Peyer's patch (tissue), 4 donors: Measurements from ENCODE around the gene ZBTB38. TPM values are rescaled to one million over a fixed set of nuclear protein-coding genes. Genes with fewer than 3 reads are reported as not detected.

ENCODE experiments used
- DNase-seq, 3 donors: peaks; one replicate each; pipeline ENCODE4 v3.0.0-alpha.2; 2017 to 2019
- H3K27ac ChIP-seq, 4 donors: fragments of 200-600 bp; sonication (generic); one replicate each; pipeline ENCODE4 v1.5.1; 2016 to 2019
- H3K27me3 ChIP-seq, 2 donors: fragments of 200-600 bp; sonication (generic); one replicate each; pipeline ENCODE4 v1.5.1; 2019
- H3K36me3 ChIP-seq, 3 donors: fragments of 200-600 bp; sonication (generic); one replicate each; pipeline ENCODE4 v1.5.1; 2016 to 2019
- H3K4me1 ChIP-seq, 4 donors: fragments of 200-600 bp; sonication (generic); one replicate each; pipeline ENCODE4 v1.5.1; 2016 to 2019
- H3K4me3 ChIP-seq, 4 donors: fragments of 200-600 bp; sonication (generic); 1 replicate in 3 of 4; 2 replicates in 1 of 4; pipeline ENCODE4 v1.5.1; 2016 to 2019; ENCODE audit warnings: mild to moderate bottlenecking in 1 of 4
- H3K9me3 ChIP-seq, 4 donors: fragments of 200-600 bp; sonication (generic); one replicate each; pipeline ENCODE4 v1.5.1; 2016 to 2019; ENCODE audit warnings: mild to moderate bottlenecking in 1 of 4
- POLR2A ChIP-seq, 2 donors: fragments of 450-650 bp; IDR thresholded peaks; one replicate each; pipeline ENCODE4 v1.5.1; 2017; ENCODE audit warnings: antibody characterized with exemption in 2 of 2, mild to moderate bottlenecking in 2 of 2, moderate library complexity in 2 of 2
- total RNA-seq, 4 donors: library from RNA; depleted of rRNA; stranded (reverse); fragments of >200 nt; gene quantifications; one replicate each; pipeline ENCODE4 v1.1.0, GENCODE V29; 2016
- TF ChIP-seq, protein P1 (sequence below), 6 experiments: fragments of 450-650 bp in 4 of 6; fragments of 200-600 bp in 2 of 6; sonication (generic) in 1 of 6; IDR thresholded peaks; one replicate each; pipeline ENCODE4 v1.5.1; 2017 to 2019; ENCODE audit warnings: antibody characterized with exemption in 6 of 6, mild to moderate bottlenecking in 3 of 6, moderate library complexity in 1 of 6

ZBTB38 gene
- total RNA-seq, 4 donors from 2014 or later = 168 to 254 (median 184) TPM

DNA sequence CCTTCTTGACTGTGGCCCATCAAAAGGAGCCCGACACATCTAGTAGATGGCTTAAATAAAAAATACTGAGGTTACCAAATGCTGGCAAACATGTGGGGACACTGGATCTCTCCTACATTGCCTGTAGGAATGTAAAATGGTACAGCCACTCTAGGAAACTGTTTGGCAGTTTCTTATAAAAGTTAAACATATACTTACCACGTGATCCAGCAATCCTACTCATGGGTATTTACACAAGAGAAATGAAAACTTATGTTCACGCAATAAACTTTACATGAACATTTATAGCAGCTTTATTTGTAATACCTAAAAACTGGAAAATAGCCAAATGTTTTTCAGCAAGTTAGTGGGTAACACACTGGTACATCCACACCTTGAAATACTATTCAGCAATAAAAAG is 9.1 kb downstream of the ZBTB38 start:
- no peak overlapping the region for H3K4me3 ChIP-seq
- no peaks in the 10 kb centered on the region for H3K9me3 ChIP-seq
- H3K27ac ChIP-seq = peak overlapping the region in 1 of 4 donors; percentile 38
- TF ChIP-seq, protein P1, sequence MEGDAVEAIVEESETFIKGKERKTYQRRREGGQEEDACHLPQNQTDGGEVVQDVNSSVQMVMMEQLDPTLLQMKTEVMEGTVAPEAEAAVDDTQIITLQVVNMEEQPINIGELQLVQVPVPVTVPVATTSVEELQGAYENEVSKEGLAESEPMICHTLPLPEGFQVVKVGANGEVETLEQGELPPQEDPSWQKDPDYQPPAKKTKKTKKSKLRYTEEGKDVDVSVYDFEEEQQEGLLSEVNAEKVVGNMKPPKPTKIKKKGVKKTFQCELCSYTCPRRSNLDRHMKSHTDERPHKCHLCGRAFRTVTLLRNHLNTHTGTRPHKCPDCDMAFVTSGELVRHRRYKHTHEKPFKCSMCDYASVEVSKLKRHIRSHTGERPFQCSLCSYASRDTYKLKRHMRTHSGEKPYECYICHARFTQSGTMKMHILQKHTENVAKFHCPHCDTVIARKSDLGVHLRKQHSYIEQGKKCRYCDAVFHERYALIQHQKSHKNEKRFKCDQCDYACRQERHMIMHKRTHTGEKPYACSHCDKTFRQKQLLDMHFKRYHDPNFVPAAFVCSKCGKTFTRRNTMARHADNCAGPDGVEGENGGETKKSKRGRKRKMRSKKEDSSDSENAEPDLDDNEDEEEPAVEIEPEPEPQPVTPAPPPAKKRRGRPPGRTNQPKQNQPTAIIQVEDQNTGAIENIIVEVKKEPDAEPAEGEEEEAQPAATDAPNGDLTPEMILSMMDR (IDR thresholded peaks at IDR 0.05) = no peak
- TF ChIP-seq POLR2A (IDR thresholded peaks at IDR 0.05) = no peak
- H3K4me1 ChIP-seq = peaks cover 0 to 15% (median 4%) of the 10 kb centered on the region in 4 donors
- H3K27me3 ChIP-seq = no peaks in the 10 kb centered on the region
- H3K36me3 ChIP-seq = peaks cover 0 to 4% (median 0%) of the 10 kb centered on the region in 3 donors
- no peak for DNase-seq

- H3K27ac ChIP-seq = peak overlapping the region in 3 of 4 donors; percentile 62 to 71 (median 64)
Measured at GRCh38 chr3:141378556-141378955, 10.3 kb downstream of the ZBTB38 start.

DNA sequence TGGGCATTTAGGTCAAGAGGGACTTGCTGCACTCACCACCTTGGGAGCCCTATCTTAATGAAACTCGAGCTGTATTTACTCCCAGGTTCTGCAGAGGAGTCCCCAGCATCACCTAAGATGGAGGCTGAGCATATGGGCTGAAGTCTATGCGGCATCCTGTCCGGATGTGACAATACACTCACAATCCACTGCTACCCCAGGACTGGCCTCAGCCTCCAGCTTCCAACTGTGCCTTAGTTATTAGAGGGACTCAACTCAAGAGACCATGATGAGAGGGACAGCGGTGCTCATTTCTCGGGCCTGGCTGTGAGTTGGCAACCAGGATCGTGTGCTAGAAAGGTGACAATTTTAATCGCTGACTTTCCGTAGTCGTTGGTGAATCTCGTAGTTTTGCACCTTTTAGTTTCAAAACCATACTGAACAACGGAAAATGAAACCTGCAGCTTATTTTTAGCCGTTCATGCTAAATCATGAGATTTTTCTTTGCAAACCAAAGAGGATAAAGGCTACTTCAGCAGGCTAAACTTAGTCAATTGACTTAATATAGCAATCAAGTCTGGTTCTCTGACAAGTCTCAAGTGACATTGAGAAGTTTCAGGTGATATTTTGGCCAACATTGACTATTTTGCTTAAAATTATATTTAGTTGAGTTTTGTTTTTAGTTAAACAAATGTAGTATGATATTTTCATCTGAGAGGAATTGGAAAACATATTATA is 11.1 kb downstream of the ZBTB38 start:
- peak in 2 of 3 donors; percentile 48 to 66 for DNase-seq
- Histone ChIP-seq H3K4me1 (peaks cover 0 to 15% (median 4%) of the 10 kb centered on the region in 4 donors), H3K36me3 (peaks cover 0 to 13% (median 0%) of the 10 kb centered on the region in 3 donors), H3K4me3 (no peak overlapping the region), H3K27me3 (no peaks in the 10 kb centered on the region), H3K27ac (peak overlapping the region; percentile 46 to 71 (median 63)), H3K9me3 (no peaks in the 10 kb centered on the region)
- TF ChIP-seq, protein P1 (IDR thresholded peaks at IDR 0.05) = no peak
- no peak for TF ChIP-seq POLR2A (IDR thresholded peaks at IDR 0.05)

More at GRCh38 chr3:141378556-141378955, 10.3 kb downstream of the ZBTB38 start:
- Histone ChIP-seq H3K4me3 (no peak overlapping the region), H3K9me3 (no peaks in the 10 kb centered on the region), H3K36me3 (peaks cover 0 to 6% (median 0%) of the 10 kb centered on the region in 3 donors), H3K27me3 (no peaks in the 10 kb centered on the region), H3K4me1 (peaks cover 0 to 15% (median 4%) of the 10 kb centered on the region in 4 donors)
- no peak for DNase-seq
- no peak for TF ChIP-seq POLR2A (IDR thresholded peaks at IDR 0.05)
- TF ChIP-seq, protein P1 (IDR thresholded peaks at IDR 0.05) = no peak

- H3K9me3 ChIP-seq = no peaks in the 10 kb centered on the region
- no peak overlapping the region for H3K4me3 ChIP-seq
- peaks cover 0 to 15% (median 4%) of the 10 kb centered on the region in 4 donors for H3K4me1 ChIP-seq
- H3K36me3 ChIP-seq = peaks cover 0 to 13% (median 0%) of the 10 kb centered on the region in 3 donors
- no peak for DNase-seq
- TF ChIP-seq POLR2A (IDR thresholded peaks at IDR 0.05) = no peak
- TF ChIP-seq, protein P1 (IDR thresholded peaks at IDR 0.05) = no peak
- no peaks in the 10 kb centered on the region for H3K27me3 ChIP-seq
- H3K27ac ChIP-seq = peak overlapping the region in 3 of 4 donors; percentile 62 to 71 (median 64)
Measured at GRCh38 chr3:141380279-141380678, 12.0 kb downstream of the ZBTB38 start.

DNA sequence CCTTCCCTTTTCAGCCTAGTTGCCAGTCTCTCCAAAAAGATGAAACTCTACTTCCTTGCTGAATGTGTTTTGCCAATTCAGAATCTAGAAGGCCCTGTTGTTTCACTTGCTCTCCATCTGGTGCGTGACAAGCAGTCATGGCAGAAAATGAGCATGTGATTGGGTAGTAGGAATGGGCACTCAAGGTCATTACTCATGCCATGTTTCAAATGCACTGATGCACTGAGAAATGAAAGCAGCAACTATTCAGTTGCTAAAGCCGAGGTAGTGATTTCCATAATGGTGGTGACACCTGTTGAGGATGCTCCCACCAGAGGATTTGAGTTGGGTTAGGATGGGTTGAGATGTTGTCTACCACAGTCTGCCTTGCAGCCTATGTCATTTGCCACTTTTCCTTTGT is 12.7 kb downstream of the ZBTB38 start:
- Histone ChIP-seq H3K36me3 (peaks cover 0 to 13% (median 0%) of the 10 kb centered on the region in 3 donors), H3K9me3 (no peaks in the 10 kb centered on the region), H3K27me3 (no peaks in the 10 kb centered on the region), H3K4me3 (no peak overlapping the region), H3K4me1 (peaks cover 0 to 15% (median 4%) of the 10 kb centered on the region in 4 donors), H3K27ac (peak overlapping the region in 2 of 4 donors; percentile 62 to 71)
- DNase-seq = no peak
- TF ChIP-seq, protein P1 (IDR thresholded peaks at IDR 0.05) = peak in 1 of 6 experiments; percentile 1
- TF ChIP-seq POLR2A (IDR thresholded peaks at IDR 0.05) = no peak
